ENCODE measurements around the gene ITGB7.
"Not testable (repeated sequence)": the region's sequence is repeated elsewhere in the genome, so short reads cannot be mapped to it uniquely, and the experiment has no call there.

The ITGB7 gene

GRCh38 chr12:53178803-53179202 lies 28.2 kb downstream of the ITGB7 start:
- not testable (repeated sequence) for DNase-seq

DNA sequence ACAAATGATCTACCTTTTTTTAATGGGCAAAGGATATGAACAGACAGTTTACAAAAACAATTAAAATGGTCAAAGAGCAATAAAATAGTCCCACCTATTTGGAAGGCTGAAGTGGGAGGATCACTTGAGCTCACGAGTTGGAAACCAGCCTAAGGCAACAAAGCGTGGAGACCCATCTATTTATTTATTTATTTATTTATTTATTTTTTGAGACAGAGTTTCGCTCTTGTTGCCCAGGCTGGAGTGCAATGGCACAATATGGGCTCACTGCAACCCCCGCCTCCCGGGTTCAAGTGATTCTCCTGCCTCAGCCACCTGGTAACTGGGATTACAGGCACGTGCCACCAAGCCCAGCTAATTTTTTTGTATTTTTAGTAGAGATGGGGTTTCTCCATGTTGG lies 29.6 kb downstream of the ITGB7 start:
- DNase-seq: not testable (repeated sequence)

GRCh38 chr12:53176750-53177149 lies 30.3 kb downstream of the ITGB7 start:
- DNase-seq: no peak

DNA sequence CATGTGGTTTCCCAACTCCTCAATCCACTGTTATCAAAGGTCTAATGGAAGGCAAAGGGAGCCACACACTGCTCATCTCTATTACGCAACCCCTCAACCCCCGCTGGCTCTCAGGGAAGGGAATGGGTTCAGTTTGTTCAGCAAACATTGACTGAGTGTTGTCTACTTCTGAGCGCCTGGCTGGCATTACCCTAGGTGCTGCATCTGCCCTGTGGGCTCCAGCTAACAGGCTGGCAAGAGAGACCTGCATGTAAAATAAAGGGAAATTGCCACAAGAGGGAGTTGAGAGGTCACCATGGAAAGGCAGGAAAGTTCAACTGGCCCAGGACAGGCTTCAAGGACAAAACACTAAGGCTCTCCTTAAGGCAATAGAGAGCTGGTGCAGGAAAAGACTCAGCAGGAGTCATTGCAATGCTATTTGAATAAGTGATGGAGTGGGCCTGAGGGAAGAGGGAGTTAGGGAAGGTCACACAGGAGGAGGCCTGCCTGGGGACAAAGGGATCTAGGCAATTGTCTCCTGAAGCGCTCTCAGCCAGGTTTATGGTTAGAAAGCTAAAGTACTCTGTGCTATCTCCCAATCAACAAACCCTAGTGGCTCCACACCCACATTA lies 32.1 kb downstream of the ITGB7 start:
- DNase-seq: no peak

DNA sequence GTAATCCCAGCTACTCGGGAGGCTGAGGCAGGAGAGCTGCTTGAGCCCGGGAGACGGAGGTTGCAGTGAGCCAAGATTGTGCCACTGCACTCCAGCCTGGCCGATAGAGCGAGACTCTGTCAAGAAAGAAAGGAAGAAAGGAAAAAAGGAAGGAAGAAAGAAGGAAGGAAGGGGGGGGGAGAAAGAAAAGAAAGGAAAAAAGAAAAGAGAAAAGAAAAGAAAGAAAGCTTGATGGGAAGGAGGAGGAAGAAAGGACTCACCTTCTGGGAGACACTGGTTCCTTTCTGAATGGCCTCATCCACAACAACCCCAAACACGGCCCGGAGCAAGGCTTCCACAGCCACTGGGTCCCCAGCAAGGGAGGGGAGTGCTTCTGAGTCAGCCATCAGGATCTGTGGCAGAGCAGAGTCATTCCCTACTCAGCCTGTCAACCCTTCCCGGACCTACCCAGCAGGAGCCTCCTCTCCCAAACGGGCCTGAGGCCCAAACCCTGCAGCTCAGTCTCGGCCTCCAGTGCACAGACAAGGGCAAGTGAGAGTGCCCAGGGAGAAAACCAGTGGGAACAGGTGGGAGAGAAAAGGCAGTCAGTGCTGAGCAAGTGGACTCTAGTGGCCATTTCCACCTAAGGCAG lies 33.9 kb downstream of the ITGB7 start:
- no peak for DNase-seq

DNA sequence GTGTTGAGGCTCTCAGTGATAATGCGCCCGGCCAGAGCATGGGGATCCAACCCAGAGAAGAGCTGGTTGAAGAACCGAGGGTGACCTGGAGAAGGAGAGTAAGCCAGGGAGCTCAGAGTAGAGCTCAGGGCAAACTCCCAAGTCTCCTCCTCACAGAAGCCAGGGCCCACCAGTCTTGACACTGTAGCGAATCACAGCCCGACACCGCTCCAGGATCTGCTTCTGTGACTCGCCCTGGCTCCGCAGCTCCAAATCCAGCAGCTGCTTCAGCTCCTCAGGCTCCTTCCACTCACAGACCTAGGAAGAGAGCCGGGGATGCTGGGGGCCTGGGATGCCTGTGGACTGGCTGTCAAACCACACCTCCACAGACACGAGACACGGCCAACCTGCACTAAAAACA lies 34.7 kb downstream of the ITGB7 start:
- DNase-seq: no peak

DNA sequence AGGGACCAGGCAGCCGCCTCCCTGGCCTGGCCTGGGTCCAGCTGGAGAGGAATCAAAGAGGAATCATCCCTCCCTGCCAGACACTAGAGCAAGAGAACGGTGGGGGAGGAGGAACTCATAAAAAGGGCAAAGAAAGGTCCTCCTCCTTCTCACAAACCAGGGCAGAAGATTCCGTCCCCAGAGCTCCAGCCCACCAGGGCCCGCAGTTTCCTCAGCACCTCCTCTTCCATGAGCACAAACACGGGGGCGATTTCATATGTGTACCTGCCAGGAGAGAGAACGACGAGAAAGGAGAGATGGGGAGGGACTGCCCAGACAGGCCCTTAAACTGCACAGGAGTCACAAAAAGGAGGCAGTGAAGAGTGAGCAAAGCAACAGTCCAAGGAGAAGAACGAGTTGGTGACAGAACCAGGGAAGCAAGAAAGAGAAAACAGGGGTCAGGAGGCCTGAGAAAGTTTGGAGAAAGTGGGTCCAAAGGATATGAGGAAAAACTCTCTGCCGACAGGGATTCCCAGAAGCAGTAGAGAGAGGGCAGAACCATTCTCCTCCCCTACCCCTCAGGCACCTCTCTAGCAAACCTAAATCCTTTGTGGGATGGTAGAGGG lies 35.2 kb downstream of the ITGB7 start:
- DNase-seq: no peak

DNA sequence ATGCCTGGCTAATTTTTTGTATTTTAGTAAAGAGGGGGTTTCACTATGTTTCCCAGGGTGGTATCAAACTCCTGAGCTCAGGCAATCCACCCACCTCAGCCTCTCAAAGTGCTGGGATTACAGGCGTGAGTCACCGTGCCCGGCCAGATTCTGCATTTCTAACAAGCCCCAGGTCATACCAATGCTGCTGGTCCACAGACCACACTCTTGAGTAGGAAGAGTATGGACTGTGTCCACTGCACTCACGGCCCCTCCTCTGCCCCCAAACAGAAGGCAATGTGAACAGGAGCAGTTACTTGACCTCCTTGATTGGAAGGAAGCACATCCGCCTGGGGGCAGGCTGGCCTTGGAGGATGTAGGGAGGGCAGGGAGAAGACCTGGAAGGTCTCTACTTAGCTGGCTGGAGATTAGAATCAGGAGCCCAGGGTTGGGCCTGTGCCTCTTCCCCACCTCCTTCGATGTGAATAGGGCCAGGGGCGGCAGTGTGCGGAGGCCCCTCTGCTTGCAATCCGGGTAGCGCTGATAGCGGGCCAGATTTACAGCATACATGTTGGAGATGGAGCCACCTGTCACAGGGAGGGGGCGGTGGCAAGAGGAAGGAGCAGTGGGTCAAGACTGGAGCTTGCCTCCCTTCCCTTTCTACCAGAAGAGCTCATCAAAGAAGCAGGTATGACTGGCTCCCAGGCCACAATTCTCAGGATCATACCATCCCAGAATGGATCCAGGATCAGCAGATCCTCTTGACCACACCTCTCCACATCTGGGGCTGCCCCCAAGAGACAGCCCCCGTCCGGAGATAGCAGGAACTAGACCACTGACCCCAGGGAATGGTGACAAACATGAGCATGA lies 36.0 kb downstream of the ITGB7 start:
- DNase-seq: no peak

DNA sequence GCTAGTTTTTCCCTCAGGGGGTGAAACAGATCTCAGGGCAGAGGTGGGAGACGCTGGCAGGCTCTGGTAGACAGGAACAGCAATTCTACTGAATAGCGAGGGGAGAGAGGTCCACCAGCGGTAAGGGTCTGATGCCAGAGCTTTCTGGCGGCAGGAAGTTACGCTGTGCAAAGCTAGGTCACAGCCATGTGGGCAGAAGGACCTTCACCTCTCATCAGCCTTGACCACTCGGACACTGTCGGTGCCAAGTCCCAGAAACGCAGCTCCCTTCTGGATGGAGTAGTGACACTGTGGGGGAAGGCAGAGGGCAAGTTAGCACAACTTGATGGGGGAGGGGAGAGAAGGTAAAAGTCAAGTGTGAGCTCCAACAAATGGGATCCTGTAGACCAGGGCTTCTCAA lies 36.8 kb downstream of the ITGB7 start:
- no peak for DNase-seq

- DNase-seq: no peak
Measured at GRCh38 chr12:53169644-53170043, 37.4 kb downstream of the ITGB7 start.

DNA sequence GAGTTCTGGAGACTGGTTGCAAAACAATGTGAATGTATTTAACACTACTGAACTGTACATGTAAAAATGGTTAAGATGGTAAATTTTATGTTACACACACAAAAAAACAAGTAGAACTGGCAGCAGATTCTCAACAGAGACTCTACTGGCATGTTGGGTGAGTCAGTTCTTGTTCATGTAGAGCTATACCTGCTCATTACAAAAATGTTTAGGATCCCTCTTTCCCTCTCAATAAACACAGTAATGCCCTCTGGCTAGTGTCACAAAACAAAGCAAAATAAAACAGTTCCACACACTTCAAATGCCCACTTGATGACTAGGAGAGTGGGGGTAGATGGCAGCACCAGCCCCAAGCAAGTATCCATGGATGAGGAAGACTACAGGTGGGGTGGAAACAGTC lies 40.2 kb downstream of the ITGB7 start:
- no peak for DNase-seq

DNA sequence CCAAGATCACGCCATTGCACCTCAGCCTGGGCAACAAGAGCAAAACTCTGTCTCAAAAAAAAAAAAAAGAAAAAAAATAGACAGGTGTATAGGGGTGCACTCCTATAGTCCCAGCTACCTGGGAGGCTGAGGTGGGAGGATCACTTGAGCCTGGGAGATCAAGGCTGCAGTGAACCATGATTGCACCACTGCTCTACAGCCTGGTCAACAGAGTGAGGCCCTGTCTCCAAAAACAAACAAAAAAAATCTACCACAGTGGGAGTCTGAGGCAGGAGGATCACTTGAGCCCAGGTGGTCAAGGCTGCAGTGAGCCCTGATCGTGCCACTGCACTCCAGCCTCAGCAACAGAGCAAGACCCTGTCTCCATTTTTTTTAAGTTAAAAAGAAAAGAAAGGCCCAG lies 44.0 kb downstream of the ITGB7 start:
- DNase-seq: not testable (repeated sequence)

DNA sequence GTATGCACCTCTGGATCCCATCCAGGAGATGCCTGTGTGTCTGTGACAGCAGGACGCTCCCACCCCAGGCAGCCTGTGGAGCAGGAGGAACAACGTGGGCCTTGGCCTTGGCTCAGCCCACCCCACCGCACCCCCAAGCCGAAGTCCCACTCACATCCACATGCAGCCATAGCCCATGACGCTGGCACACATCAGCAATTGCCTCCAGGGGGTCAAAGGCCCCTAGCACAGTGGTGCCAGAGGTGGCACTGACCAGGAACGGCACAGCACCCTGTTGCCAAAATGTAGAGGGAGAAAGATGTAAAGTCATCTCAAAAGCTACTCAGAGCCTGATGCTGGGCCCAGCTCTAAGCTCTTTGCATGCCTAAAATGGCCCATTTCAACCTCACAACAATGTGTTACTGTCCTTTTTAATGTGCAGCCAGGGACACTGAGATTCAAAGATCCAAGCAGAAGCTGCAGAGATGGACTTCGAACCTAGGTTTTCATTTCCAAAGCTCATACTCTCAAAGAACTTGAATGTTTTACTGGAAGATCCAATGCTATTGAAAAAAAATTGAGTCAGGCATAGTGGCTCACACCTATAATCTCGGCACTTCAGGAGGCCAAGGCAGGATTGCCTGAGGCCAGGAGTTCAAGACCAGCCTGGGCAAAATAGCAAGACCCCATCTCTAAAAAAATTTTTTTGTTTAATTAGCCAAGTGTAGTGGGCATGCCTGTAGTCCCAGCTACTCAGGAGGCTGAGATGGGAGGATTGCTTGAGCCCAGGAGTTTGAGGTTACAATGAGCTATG lies 45.7 kb downstream of the ITGB7 start:
- no peak for DNase-seq

DNA sequence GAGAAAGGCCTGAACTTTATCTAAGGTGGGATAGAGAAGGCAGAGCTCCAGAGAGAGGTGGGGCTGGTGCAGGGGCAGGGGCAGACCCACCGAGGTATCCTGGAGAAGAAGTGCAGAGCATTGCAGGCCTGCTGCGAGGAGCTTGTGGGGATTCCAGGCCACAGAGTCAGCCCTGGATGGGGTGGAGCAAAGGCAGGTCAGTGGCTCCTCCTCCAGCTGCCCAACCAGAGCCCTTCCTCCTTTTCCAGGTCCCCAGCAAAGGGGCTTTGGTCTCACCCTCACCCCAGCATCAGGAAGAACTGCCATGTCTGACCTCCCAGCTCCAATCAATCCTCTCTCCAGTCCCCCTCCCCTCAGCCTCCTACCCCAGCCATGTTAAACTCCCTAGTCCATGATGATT lies 46.4 kb downstream of the ITGB7 start:
- DNase-seq: no peak

DNA sequence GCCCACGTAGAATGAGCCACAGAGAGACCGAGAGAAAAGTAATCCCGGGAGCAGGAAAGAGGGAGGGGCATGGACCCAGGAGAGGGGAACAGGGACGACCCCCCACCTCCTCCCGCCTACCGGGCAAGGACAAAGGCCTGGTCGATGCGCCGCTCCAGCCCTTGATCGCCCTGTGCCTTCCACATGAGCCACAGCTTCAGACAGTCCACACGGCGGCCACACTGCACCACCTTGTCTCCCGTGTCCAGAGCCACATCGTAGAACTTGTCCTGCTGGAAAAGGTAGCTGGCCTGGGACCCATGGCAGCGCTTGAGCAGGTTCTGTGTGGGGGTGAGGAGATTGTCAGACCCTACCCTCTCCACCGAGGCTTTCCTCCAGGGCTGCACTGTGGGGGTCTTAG lies 47.1 kb downstream of the ITGB7 start:
- DNase-seq: no peak

GRCh38 chr12:53159195-53159839 lies 47.7 kb downstream of the ITGB7 start:
- DNase-seq: peak in 12 of 14 donors; percentile 4 to 79 (median 42)

DNA sequence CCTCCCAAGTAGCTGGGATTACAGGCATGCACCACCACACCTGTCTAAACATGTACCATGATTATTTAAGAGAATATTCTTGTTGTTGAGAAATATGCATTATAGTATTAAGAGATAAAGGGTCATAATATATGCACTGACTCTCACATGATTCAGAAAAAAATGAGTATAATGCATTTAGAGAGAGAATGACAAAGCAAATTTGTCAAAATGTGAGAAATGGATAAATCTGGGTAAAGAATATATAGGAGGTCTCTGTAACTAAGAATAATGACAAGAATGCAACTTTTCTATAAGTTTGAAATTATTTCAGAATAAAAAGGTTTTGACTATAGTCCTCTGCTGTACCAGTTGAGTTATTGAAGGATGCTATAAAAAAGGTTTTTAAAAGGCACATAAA lies 54.7 kb downstream of the ITGB7 start:
- DNase-seq: no peak

DNA sequence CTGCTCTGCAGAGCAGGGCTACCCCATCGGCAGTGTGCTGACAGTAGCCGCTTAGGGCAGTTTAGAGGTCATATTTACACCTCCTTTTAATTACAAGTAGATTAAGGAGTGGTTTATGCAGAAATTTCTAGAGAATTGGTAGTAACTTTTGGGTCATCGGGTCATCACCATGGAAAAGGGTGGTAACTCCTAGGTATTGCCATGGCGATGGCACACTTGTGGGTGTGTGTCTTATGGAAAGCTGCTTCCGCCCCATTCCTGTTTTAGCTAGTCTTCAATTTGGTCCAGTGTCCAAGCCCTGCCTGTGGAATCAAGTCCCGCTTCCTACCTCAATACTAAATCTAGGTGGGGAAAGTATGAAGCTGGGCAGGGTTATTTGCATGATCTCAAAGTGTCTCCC lies 56.0 kb downstream of the ITGB7 start:
- no peak for DNase-seq

DNA sequence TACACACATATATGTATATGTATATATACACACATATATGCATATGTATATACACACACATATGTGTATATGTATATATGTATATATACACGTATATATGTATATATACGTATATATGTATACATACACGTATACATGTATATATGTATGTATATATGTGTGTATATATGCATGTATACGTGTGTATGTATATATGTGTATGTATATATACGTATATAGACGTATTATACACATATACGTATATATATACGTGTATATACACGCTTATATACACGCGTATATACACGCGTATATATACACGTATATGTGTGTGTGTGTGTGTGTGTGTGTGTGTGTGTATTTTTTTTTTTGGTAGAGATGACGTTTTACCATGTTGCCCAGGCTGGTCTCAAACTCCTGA lies 59.4 kb downstream of the ITGB7 start:
- DNase-seq: no peak

- no peak for DNase-seq
Measured at GRCh38 chr12:53147181-53147580, 59.9 kb downstream of the ITGB7 start.

GRCh38 chr12:53145383-53146260 lies 61.4 kb downstream of the ITGB7 start:
- no peak for DNase-seq

All from C1 segment of cervical spinal cord (tissue), 14 donors.